H9 (cell line): Measurements from ENCODE around the gene GIGYF1. TPM values are rescaled to one million over a fixed set of nuclear protein-coding genes. Genes with fewer than 3 reads are reported as not detected.

Experiments used
- DNase-seq: peaks from one replicate; pipeline ENCODE4 v3.0.0-alpha.2; 2017
- H2AFZ ChIP-seq: one replicate; pipeline ENCODE4 v1.6.1; 2013; ENCODE audit warnings: mild to moderate bottlenecking, low read length, control low read depth, moderate library complexity
- H2AK5ac ChIP-seq: 2 replicates; pipeline ENCODE4 v1.6.1; 2013; ENCODE audit warnings: low read length, control low read depth, mixed read lengths; ENCODE audit not compliant: insufficient read length
- H2BK120ac ChIP-seq: one replicate; pipeline ENCODE4 v1.6.1; 2013; ENCODE audit warnings: low read depth, mild to moderate bottlenecking, low read length, control low read depth, inconsistent platforms; ENCODE audit not compliant: poor library complexity, severe bottlenecking
- H2BK12ac ChIP-seq: 2 replicates; pipeline ENCODE4 v1.6.1; 2013; ENCODE audit warnings: low read length, control low read depth, mixed read lengths, low read depth; ENCODE audit not compliant: insufficient read length
- H2BK15ac ChIP-seq: 2 replicates; pipeline ENCODE4 v1.6.1; 2013; ENCODE audit warnings: low read depth, low read length, control low read depth
- H2BK20ac ChIP-seq: one replicate; pipeline ENCODE4 v1.6.1; 2013; ENCODE audit warnings: low read depth, mild to moderate bottlenecking, low read length, control low read depth, inconsistent platforms; ENCODE audit not compliant: poor library complexity, severe bottlenecking
- H2BK5ac ChIP-seq: 2 replicates; pipeline ENCODE4 v1.6.1; 2013; ENCODE audit warnings: low read length, control low read depth, mixed read lengths; ENCODE audit not compliant: insufficient read length
- H3K14ac ChIP-seq: 2 replicates; pipeline ENCODE4 v1.6.1; 2013; ENCODE audit warnings: low read length, control low read depth; ENCODE audit not compliant: insufficient read depth
- H3K18ac ChIP-seq: 2 replicates; pipeline ENCODE4 v1.6.1; 2013; ENCODE audit warnings: low read depth, mild to moderate bottlenecking, mixed read lengths, low read length, control low read depth; ENCODE audit not compliant: insufficient read length
- H3K23ac ChIP-seq: 2 replicates; pipeline ENCODE4 v1.6.1; 2013; ENCODE audit warnings: low read length, control low read depth, mixed read lengths, low read depth; ENCODE audit not compliant: insufficient read length
- H3K23me2 ChIP-seq: 2 replicates; pipeline ENCODE4 v1.6.1; 2013; ENCODE audit warnings: low read depth, mild to moderate bottlenecking, mixed read lengths, low read length, control low read depth; ENCODE audit not compliant: insufficient read length, poor library complexity, severe bottlenecking
- H3K27ac ChIP-seq: 2 replicates; pipeline ENCODE4 v1.5.1; 2013; ENCODE audit warnings: low read length, control low read depth, mixed read lengths, low read depth; ENCODE audit not compliant: insufficient read length
- H3K27me3 ChIP-seq: 2 replicates; pipeline ENCODE4 v1.6.1; 2013; ENCODE audit warnings: low read length, control low read depth, inconsistent platforms; ENCODE audit not compliant: insufficient read depth
- H3K4ac ChIP-seq: 2 replicates; pipeline ENCODE4 v1.6.1; 2013; ENCODE audit warnings: low read depth, mild to moderate bottlenecking, control low read depth, inconsistent platforms, low read length, moderate library complexity
- H3K4me1 ChIP-seq: 2 replicates; pipeline ENCODE4 v1.6.1; 2013; ENCODE audit warnings: low read length, control low read depth, inconsistent platforms; ENCODE audit not compliant: insufficient read depth
- H3K4me2 ChIP-seq: 2 replicates; pipeline ENCODE4 v1.6.1; 2013; ENCODE audit warnings: low read length, control low read depth, mixed read lengths; ENCODE audit not compliant: insufficient read length, insufficient read depth
- H3K56ac ChIP-seq: 2 replicates; pipeline ENCODE4 v1.6.1; 2013; ENCODE audit warnings: low read depth, mild to moderate bottlenecking, mixed read lengths, low read length, control low read depth; ENCODE audit not compliant: insufficient read length
- H3K79me1 ChIP-seq: 2 replicates; pipeline ENCODE4 v1.6.1; 2013; ENCODE audit warnings: low read depth, mild to moderate bottlenecking, moderate library complexity, low read length, control low read depth, inconsistent platforms; ENCODE audit not compliant: insufficient read depth, poor library complexity, severe bottlenecking
- H3K79me2 ChIP-seq: 2 replicates; pipeline ENCODE4 v1.6.1; 2013; ENCODE audit warnings: low read length, control low read depth, inconsistent platforms; ENCODE audit not compliant: insufficient read depth
- H3K9ac ChIP-seq: 2 replicates; pipeline ENCODE4 v1.6.1; 2013; ENCODE audit warnings: low read length, control low read depth, mixed read lengths; ENCODE audit not compliant: insufficient read length; ENCODE audit errors: extremely low read depth
- H3K9me3 ChIP-seq: one replicate; pipeline ENCODE4 v1.6.1; 2013; ENCODE audit warnings: low read depth, low read length, inconsistent platforms; ENCODE audit not compliant: control insufficient read depth
- H3T11ph ChIP-seq: one replicate; pipeline ENCODE4 v1.6.1; 2013; ENCODE audit warnings: mild to moderate bottlenecking, low read length, control low read depth, inconsistent platforms
- H4K20me1 ChIP-seq: one replicate; pipeline ENCODE4 v1.6.1; 2013; ENCODE audit not compliant: control insufficient read depth, insufficient read length, insufficient read depth
- H4K5ac ChIP-seq: 2 replicates; pipeline ENCODE4 v1.6.1; 2013; ENCODE audit warnings: low read depth, mild to moderate bottlenecking, mixed read lengths, low read length, control low read depth; ENCODE audit not compliant: insufficient read length
- H4K8ac ChIP-seq: replicated peaks from 2 replicates; pipeline ENCODE4 v1.6.1; 2013; ENCODE audit warnings: low read length, control low read depth, mixed read lengths, low read depth; ENCODE audit not compliant: insufficient read length
- H4K91ac ChIP-seq: 2 replicates; pipeline ENCODE4 v1.6.1; 2013; ENCODE audit warnings: low read depth, mild to moderate bottlenecking, moderate library complexity, mixed read lengths, low read length, control low read depth; ENCODE audit not compliant: insufficient read length
- H3K27ac Mint-ChIP-seq, 3 experiments: 2 replicates in 2 of 3; 3 replicates in 1 of 3; pipeline ENCODE4 v1.8.0; 2020 to 2021; ENCODE audit warnings: mixed read lengths in 3 of 3, mild to moderate bottlenecking in 1 of 3, moderate library complexity in 1 of 3
- H3K27me3 Mint-ChIP-seq: 2 replicates; pipeline ENCODE4 v1.8.0; 2021; ENCODE audit warnings: low read depth, mild to moderate bottlenecking, moderate library complexity, mixed read lengths
- H3K36me3 Mint-ChIP-seq, 3 experiments: 2 replicates in 2 of 3; 3 replicates in 1 of 3; pipeline ENCODE4 v1.8.0; 2020 to 2021; ENCODE audit warnings: low read depth in 3 of 3, mixed read lengths in 3 of 3; ENCODE audit not compliant: insufficient read depth in 1 of 3
- H3K4me1 Mint-ChIP-seq, 2 experiments: 2 replicates each; pipeline ENCODE4 v1.8.0; 2020; ENCODE audit warnings: mixed read lengths in 2 of 2
- H3K4me3 Mint-ChIP-seq, 2 experiments: 2 replicates in 1 of 2; 3 replicates in 1 of 2; pipeline ENCODE4 v1.8.0; 2020 to 2021; ENCODE audit warnings: mild to moderate bottlenecking in 2 of 2, mixed read lengths in 2 of 2, moderate library complexity in 1 of 2
- H3K9me3 Mint-ChIP-seq, 2 experiments: 2 replicates in 1 of 2; 3 replicates in 1 of 2; pipeline ENCODE4 v1.8.0; 2020; ENCODE audit warnings: mild to moderate bottlenecking in 2 of 2, mixed read lengths in 2 of 2, moderate library complexity in 1 of 2
- WGBS: extraction: QIAGEN DNeasy Blood & Tissue Kit; methylation state at CpG from one replicate; pipeline ENCODE4 v1.1.7; 2013; ENCODE audit warnings: missing lambda C conversion rate, low lambda C conversion rate, mixed read lengths; ENCODE audit not compliant: insufficient read length; ENCODE audit errors: extremely low coverage; 5-methylcytosine and 5-hydroxymethylcytosine counted together
- total RNA-seq: library from RNA; stranded (reverse); gene quantifications from 2 replicates; pipeline ENCODE4 v1.2.1, GENCODE V29; 2021
- TF ChIP-seq, protein P1 (sequence below): fragments of 200-600 bp; sonication (generic); conservative IDR thresholded peaks from 3 replicates; pipeline ENCODE4 v1.8.0; 2021; ENCODE audit warnings: antibody characterized with exemption, mild to moderate bottlenecking

GIGYF1 gene
- total RNA-seq, 1 experiment from 2014 or later, result 104 TPM

GRCh38 chr7:100730136-100730800, 36.2 kb upstream of the GIGYF1 start:
- peaks cover 16% of the 10 kb centered on the region for H3K27me3 Mint-ChIP-seq
- no peak overlapping the region for H3K4ac ChIP-seq
- no peak overlapping the region for H2BK5ac ChIP-seq
- H3K9ac ChIP-seq, result no peak overlapping the region
- no peak overlapping the region for H3K23ac ChIP-seq
- H3K79me2 ChIP-seq, result no peaks in the 10 kb centered on the region
- H2AFZ ChIP-seq, result no peak overlapping the region
- no peaks in the 10 kb centered on the region for H3K9me3 ChIP-seq
- H4K20me1 ChIP-seq, result no peaks in the 10 kb centered on the region
- H3K4me2 ChIP-seq, result no peak overlapping the region
- no peak overlapping the region for H2BK15ac ChIP-seq
- H2BK120ac ChIP-seq, result no peak overlapping the region
- no peak overlapping the region for H2BK12ac ChIP-seq
- H4K8ac ChIP-seq, result no peak overlapping the region
- H3K4me3 Mint-ChIP-seq, result no peak overlapping the region
- no peaks in the 10 kb centered on the region for H3K27me3 ChIP-seq
- H4K91ac ChIP-seq, result no peak overlapping the region
- WGBS, result no CpG with 5 or more reads among the region's 3 CpGs
- H3T11ph ChIP-seq, result no peak overlapping the region
- no peak overlapping the region for H4K5ac ChIP-seq
- peaks cover 5 to 8% of the 10 kb centered on the region in 2 experiments; a peak in 2 of 4 replicates for H3K4me1 Mint-ChIP-seq
- H3K9me3 Mint-ChIP-seq, result no peaks in the 10 kb centered on the region
- no peak for DNase-seq
- H3K27ac Mint-ChIP-seq, result no peak overlapping the region
- H3K56ac ChIP-seq, result no peak overlapping the region
- no peaks in the 10 kb centered on the region for H3K23me2 ChIP-seq
- TF ChIP-seq, protein P1, sequence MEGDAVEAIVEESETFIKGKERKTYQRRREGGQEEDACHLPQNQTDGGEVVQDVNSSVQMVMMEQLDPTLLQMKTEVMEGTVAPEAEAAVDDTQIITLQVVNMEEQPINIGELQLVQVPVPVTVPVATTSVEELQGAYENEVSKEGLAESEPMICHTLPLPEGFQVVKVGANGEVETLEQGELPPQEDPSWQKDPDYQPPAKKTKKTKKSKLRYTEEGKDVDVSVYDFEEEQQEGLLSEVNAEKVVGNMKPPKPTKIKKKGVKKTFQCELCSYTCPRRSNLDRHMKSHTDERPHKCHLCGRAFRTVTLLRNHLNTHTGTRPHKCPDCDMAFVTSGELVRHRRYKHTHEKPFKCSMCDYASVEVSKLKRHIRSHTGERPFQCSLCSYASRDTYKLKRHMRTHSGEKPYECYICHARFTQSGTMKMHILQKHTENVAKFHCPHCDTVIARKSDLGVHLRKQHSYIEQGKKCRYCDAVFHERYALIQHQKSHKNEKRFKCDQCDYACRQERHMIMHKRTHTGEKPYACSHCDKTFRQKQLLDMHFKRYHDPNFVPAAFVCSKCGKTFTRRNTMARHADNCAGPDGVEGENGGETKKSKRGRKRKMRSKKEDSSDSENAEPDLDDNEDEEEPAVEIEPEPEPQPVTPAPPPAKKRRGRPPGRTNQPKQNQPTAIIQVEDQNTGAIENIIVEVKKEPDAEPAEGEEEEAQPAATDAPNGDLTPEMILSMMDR, result no peak
- H3K79me1 ChIP-seq, result no peaks in the 10 kb centered on the region
- no peak overlapping the region for H2AK5ac ChIP-seq
- H3K14ac ChIP-seq, result no peak overlapping the region
- no peak overlapping the region for H3K27ac ChIP-seq
- H3K4me1 ChIP-seq, result no peaks in the 10 kb centered on the region
- H3K36me3 Mint-ChIP-seq, result no peaks in the 10 kb centered on the region
- H3K18ac ChIP-seq, result no peak overlapping the region
- H2BK20ac ChIP-seq, result no peak overlapping the region
